SK-N-SH treated with all-trans-retinoic acid at 6 μM for 48 hours (cell line): ENCODE results near the gene AGBL5.

Experiments used
- ATAC-seq: fragments of 200-7000 bp; cut with Tn5 transposase; 3 replicates; pipeline ENCODE4 v1.9.1; 2020; ENCODE audit warnings: mild to moderate bottlenecking, moderate library complexity
- ARNTL ChIP-seq: fragments of 450-650 bp; formaldehyde crosslinking; IDR thresholded peaks from 2 replicates; pipeline ENCODE4 v1.5.0; 2020; ENCODE audit warnings: low read depth, mild to moderate bottlenecking, moderate library complexity, borderline replicate concordance
- BACH2 ChIP-seq: fragments of 250-450 bp; sonication (Bioruptor Pico); IDR thresholded peaks from 2 replicates; pipeline ENCODE4 v1.9.0; 2021; ENCODE audit warnings: mild to moderate bottlenecking, borderline replicate concordance
- CSDC2 ChIP-seq: fragments of 250-450 bp; sonication (Bioruptor Pico); IDR thresholded peaks from 2 replicates; pipeline ENCODE4 v1.5.0; 2020; ENCODE audit warnings: mild to moderate bottlenecking, moderate library complexity
- ESRRG ChIP-seq: fragments of 250-450 bp; sonication (Bioruptor Pico); IDR thresholded peaks from 2 replicates; pipeline ENCODE4 v1.6.1; 2021; ENCODE audit warnings: mild to moderate bottlenecking
- GLIS3 ChIP-seq: fragments of 250-450 bp; sonication (Bioruptor Pico); IDR thresholded peaks from 2 replicates; pipeline ENCODE4 v1.5.0; 2020; ENCODE audit warnings: mild to moderate bottlenecking, moderate library complexity
- ISL1 ChIP-seq: fragments of 250-450 bp; sonication (Bioruptor Pico); IDR thresholded peaks from 2 replicates; pipeline ENCODE4 v2.1.2; 2022; ENCODE audit warnings: mild to moderate bottlenecking, moderate library complexity
- OSR1 ChIP-seq: fragments of 250-450 bp; sonication (Bioruptor Pico); IDR thresholded peaks from 2 replicates; pipeline ENCODE4 v1.8.0; 2022; ENCODE audit warnings: moderate library complexity, mild to moderate bottlenecking, inconsistent platforms
- PPARA ChIP-seq: fragments of 250-450 bp; sonication (Bioruptor Pico); IDR thresholded peaks from 2 replicates; pipeline ENCODE4 v1.5.0; 2020; ENCODE audit warnings: mild to moderate bottlenecking, borderline replicate concordance
- SNAI2 ChIP-seq: fragments of 250-450 bp; sonication (Bioruptor Pico); IDR thresholded peaks from 2 replicates; pipeline ENCODE4 v1.5.0; 2020; ENCODE audit warnings: mild to moderate bottlenecking, moderate library complexity
- TCF4 ChIP-seq: fragments of 250-450 bp; sonication (Bioruptor Pico); IDR thresholded peaks from 2 replicates; pipeline ENCODE4 v1.8.0; 2021; ENCODE audit warnings: mild to moderate bottlenecking, moderate library complexity, borderline replicate concordance
- TOX ChIP-seq: fragments of 250-450 bp; sonication (Bioruptor Pico); IDR thresholded peaks from 2 replicates; pipeline ENCODE4 v1.8.0; 2021; ENCODE audit warnings: mild to moderate bottlenecking, moderate library complexity, borderline replicate concordance
- ZC3H10 ChIP-seq: fragments of 250-450 bp; sonication (Bioruptor Pico); IDR thresholded peaks from 2 replicates; pipeline ENCODE4 v1.5.1; 2021; ENCODE audit warnings: mild to moderate bottlenecking, moderate library complexity
- ZFP3 ChIP-seq: fragments of 250-450 bp; sonication (Bioruptor Pico); IDR thresholded peaks from 2 replicates; pipeline ENCODE4 v1.5.0; 2020; ENCODE audit warnings: mild to moderate bottlenecking, moderate library complexity
- ZFP30 ChIP-seq: fragments of 450-650 bp; formaldehyde crosslinking; IDR thresholded peaks from 2 replicates; pipeline ENCODE4 v1.5.0; 2022; ENCODE audit warnings: mild to moderate bottlenecking, moderate library complexity
- ZNF565 ChIP-seq: fragments of 450-650 bp; formaldehyde crosslinking; conservative IDR thresholded peaks from 2 replicates; pipeline ENCODE4 v1.5.0; 2020; ENCODE audit warnings: low read depth, mild to moderate bottlenecking, moderate library complexity
- ZNF70 ChIP-seq: fragments of 450-650 bp; formaldehyde crosslinking; IDR thresholded peaks from 2 replicates; pipeline ENCODE4 v1.5.0; 2020; ENCODE audit warnings: mild to moderate bottlenecking, moderate library complexity
- ZNF8 ChIP-seq: fragments of 450-650 bp; formaldehyde crosslinking; IDR thresholded peaks from 2 replicates; pipeline ENCODE4 v1.5.0; 2020; ENCODE audit warnings: mild to moderate bottlenecking, moderate library complexity
- TF ChIP-seq, protein P1 (sequence below): fragments of 250-450 bp; sonication (Bioruptor Pico); IDR thresholded peaks from 2 replicates; pipeline ENCODE4 v1.5.0; 2020; ENCODE audit warnings: mild to moderate bottlenecking, moderate library complexity
- TF ChIP-seq, protein P2 (sequence below): fragments of 250-450 bp; sonication (Bioruptor Pico); IDR thresholded peaks from 2 replicates; pipeline ENCODE4 v1.8.0; 2021; ENCODE audit warnings: low read depth, mild to moderate bottlenecking, moderate library complexity, borderline replicate concordance
- TF ChIP-seq, protein P3 (sequence below): fragments of 250-450 bp; sonication (Bioruptor Pico); IDR thresholded peaks from 2 replicates; pipeline ENCODE4 v1.5.1; 2021; ENCODE audit warnings: mild to moderate bottlenecking, moderate library complexity
- TF ChIP-seq, protein P4 (sequence below): fragments of 250-450 bp; sonication (Bioruptor Pico); IDR thresholded peaks from 2 replicates; pipeline ENCODE4 v1.8.0; 2020; ENCODE audit warnings: mild to moderate bottlenecking, moderate library complexity, borderline replicate concordance
- TF ChIP-seq, protein P5 (sequence below): fragments of 250-450 bp; sonication (Bioruptor Pico); IDR thresholded peaks from 2 replicates; pipeline ENCODE4 v1.5.1; 2020; ENCODE audit warnings: low read depth, mild to moderate bottlenecking, moderate library complexity

Gene AGBL5

DNA sequence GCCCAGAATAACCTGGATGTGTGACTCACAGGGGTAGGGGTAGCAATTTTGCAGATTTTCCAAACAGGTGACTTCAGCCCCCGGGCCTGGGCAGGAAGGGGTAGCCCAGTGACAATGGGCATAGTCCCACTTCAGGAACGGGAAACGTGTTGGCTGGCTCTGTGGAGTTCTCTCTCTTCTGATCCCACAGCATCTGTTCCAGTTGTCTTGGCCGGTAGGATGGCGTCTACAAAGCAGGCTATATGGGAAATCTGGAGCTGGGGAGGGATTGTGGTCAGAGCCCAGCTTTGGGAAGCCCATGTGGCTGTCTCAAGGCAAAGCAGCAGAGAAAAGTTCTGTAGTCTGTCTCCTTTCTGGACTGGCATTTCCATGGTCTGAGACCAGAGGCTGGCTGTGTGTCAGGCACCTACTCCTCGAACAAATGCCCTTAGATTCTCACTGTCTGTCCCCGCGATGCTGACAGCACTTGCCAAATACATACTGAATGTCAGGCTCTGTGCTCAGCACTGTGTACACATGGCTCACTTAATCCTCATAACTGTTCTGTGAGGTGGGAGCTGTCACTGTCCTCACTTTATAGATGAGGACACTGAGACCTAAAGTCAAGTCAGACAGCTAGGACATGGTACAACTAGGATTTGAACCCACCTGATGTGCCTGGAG is 36.6 kb upstream of the AGBL5 start (continued):
- TF ChIP-seq ZNF565 (CRISPR knock-in tag): no peak

DNA sequence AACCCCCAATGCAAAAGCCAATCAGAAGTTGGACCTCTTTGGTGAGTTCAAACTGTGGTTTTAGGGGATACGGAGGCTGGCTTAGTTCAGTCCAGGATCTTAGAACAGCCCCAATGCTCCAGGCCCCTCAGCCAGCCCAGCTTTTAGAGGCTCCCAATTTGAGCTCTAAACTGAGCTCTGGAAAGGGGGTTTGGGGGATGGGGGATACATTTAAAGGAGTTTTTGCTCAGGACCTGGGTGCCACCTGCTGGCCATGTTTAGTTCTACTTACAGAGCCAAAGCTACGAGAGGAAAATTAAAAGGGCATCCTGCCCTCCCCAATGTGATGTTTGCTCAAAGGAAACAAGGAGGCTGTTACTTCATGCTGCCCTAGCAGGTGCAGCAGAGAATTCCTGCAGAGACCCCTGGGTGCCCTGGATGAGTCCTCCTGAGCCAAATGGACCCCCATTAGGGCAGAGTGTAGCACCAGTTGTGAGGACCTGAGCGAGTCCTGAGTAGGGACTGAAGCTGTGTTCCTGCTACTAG is 34.6 kb upstream of the AGBL5 start:
- TF ChIP-seq, protein P1, sequence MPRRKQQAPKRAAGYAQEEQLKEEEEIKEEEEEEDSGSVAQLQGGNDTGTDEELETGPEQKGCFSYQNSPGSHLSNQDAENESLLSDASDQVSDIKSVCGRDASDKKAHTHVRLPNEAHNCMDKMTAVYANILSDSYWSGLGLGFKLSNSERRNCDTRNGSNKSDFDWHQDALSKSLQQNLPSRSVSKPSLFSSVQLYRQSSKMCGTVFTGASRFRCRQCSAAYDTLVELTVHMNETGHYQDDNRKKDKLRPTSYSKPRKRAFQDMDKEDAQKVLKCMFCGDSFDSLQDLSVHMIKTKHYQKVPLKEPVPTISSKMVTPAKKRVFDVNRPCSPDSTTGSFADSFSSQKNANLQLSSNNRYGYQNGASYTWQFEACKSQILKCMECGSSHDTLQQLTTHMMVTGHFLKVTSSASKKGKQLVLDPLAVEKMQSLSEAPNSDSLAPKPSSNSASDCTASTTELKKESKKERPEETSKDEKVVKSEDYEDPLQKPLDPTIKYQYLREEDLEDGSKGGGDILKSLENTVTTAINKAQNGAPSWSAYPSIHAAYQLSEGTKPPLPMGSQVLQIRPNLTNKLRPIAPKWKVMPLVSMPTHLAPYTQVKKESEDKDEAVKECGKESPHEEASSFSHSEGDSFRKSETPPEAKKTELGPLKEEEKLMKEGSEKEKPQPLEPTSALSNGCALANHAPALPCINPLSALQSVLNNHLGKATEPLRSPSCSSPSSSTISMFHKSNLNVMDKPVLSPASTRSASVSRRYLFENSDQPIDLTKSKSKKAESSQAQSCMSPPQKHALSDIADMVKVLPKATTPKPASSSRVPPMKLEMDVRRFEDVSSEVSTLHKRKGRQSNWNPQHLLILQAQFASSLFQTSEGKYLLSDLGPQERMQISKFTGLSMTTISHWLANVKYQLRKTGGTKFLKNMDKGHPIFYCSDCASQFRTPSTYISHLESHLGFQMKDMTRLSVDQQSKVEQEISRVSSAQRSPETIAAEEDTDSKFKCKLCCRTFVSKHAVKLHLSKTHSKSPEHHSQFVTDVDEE (CRISPR knock-in tag): no peak
- TF ChIP-seq ZNF565 (CRISPR knock-in tag): no peak
- TF ChIP-seq ZNF70 (CRISPR knock-in tag): no peak
- TF ChIP-seq GLIS3: no peak
- no peak for TF ChIP-seq ZFP30 (CRISPR knock-in tag)
- no peak for TF ChIP-seq BACH2
- peak; percentile 66 for ATAC-seq

DNA sequence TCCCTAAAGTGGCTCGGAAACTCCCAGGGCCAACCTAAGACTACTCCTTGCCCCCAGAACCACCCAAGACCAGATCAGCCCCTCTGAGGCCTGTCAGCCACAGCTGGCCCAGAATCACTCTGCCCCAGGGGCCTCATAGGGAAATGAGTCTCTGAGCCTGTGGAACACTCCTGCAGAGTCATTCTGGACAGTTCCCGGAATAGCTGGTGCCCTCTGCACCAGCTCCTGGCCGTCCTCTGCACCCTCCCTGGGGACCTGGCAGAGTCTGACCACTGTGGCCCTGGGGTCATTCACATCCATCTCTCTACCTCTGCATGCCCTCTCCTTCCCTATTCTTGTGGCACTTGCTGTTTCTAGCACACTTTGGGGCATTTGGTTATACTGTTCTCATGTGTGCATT is 33.3 kb upstream of the AGBL5 start:
- no peak for ATAC-seq
- TF ChIP-seq PPARA (CRISPR knock-in tag): no peak
- TF ChIP-seq SNAI2 (CRISPR knock-in tag): no peak
- TF ChIP-seq, protein P1 (CRISPR knock-in tag): no peak
- TF ChIP-seq, protein P2, sequence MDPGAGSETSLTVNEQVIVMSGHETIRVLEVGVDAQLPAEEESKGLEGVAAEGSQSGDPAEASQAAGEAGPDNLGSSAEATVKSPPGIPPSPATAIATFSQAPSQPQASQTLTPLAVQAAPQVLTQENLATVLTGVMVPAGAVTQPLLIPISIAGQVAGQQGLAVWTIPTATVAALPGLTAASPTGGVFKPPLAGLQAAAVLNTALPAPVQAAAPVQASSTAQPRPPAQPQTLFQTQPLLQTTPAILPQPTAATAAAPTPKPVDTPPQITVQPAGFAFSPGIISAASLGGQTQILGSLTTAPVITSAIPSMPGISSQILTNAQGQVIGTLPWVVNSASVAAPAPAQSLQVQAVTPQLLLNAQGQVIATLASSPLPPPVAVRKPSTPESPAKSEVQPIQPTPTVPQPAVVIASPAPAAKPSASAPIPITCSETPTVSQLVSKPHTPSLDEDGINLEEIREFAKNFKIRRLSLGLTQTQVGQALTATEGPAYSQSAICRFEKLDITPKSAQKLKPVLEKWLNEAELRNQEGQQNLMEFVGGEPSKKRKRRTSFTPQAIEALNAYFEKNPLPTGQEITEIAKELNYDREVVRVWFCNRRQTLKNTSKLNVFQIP (CRISPR knock-in tag): no peak
- TF ChIP-seq, protein P3, sequence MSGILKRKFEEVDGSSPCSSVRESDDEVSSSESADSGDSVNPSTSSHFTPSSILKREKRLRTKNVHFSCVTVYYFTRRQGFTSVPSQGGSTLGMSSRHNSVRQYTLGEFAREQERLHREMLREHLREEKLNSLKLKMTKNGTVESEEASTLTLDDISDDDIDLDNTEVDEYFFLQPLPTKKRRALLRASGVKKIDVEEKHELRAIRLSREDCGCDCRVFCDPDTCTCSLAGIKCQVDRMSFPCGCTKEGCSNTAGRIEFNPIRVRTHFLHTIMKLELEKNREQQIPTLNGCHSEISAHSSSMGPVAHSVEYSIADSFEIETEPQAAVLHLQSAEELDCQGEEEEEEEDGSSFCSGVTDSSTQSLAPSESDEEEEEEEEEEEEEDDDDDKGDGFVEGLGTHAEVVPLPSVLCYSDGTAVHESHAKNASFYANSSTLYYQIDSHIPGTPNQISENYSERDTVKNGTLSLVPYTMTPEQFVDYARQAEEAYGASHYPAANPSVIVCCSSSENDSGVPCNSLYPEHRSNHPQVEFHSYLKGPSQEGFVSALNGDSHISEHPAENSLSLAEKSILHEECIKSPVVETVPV (CRISPR knock-in tag): no peak
- no peak for TF ChIP-seq OSR1 (CRISPR knock-in tag)
- TF ChIP-seq ZC3H10 (CRISPR knock-in tag): no peak
- TF ChIP-seq ZNF8 (CRISPR knock-in tag): no peak

DNA sequence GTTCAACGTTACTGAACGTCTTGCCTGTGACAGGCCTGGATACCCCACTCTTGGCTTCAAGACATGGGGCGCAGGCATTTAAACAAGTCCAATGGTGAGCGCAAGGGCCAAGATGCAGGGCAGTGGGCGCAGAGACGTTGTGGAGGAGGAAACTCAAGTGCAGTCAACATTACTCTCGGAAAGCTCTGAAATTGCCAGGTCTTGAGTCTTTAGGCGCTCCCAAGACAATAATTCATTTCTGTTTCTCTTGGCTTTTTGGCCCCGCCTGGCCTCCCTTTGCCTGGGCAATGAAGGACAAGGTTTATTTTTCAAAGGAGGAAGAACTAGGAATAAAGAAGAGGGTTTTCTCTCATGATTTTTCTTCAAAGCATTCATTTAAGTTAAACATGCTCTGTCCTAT is 32.0 kb upstream of the AGBL5 start:
- no peak for ATAC-seq
- TF ChIP-seq, protein P4, sequence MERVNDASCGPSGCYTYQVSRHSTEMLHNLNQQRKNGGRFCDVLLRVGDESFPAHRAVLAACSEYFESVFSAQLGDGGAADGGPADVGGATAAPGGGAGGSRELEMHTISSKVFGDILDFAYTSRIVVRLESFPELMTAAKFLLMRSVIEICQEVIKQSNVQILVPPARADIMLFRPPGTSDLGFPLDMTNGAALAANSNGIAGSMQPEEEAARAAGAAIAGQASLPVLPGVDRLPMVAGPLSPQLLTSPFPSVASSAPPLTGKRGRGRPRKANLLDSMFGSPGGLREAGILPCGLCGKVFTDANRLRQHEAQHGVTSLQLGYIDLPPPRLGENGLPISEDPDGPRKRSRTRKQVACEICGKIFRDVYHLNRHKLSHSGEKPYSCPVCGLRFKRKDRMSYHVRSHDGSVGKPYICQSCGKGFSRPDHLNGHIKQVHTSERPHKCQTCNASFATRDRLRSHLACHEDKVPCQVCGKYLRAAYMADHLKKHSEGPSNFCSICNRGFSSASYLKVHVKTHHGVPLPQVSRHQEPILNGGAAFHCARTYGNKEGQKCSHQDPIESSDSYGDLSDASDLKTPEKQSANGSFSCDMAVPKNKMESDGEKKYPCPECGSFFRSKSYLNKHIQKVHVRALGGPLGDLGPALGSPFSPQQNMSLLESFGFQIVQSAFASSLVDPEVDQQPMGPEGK: no peak
- TF ChIP-seq ZFP30 (CRISPR knock-in tag) (no peak), ZFP3 (CRISPR knock-in tag) (no peak), ESRRG (CRISPR knock-in tag) (no peak), CSDC2 (CRISPR knock-in tag) (no peak), TCF4 (CRISPR knock-in tag) (no peak), ZC3H10 (CRISPR knock-in tag) (no peak), ZNF8 (CRISPR knock-in tag) (no peak), PPARA (CRISPR knock-in tag) (no peak), ISL1 (CRISPR knock-in tag) (no peak), ARNTL (CRISPR knock-in tag) (no peak), BACH2 (no peak), ZNF70 (CRISPR knock-in tag) (no peak), SNAI2 (CRISPR knock-in tag) (no peak), TOX (CRISPR knock-in tag) (no peak)
- TF ChIP-seq, protein P2 (CRISPR knock-in tag): no peak
- TF ChIP-seq, protein P5, sequence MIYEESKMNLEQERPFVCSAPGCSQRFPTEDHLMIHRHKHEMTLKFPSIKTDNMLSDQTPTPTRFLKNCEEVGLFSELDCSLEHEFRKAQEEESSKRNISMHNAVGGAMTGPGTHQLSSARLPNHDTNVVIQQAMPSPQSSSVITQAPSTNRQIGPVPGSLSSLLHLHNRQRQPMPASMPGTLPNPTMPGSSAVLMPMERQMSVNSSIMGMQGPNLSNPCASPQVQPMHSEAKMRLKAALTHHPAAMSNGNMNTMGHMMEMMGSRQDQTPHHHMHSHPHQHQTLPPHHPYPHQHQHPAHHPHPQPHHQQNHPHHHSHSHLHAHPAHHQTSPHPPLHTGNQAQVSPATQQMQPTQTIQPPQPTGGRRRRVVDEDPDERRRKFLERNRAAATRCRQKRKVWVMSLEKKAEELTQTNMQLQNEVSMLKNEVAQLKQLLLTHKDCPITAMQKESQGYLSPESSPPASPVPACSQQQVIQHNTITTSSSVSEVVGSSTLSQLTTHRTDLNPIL: no peak
